ENCODE data around the gene BEND7.
A peak's percentile ranks its signal among the peaks of the same experiment; 100 is the strongest.

- peak in 1 of 3 donors; percentile 19 for TF ChIP-seq POLR2AphosphoS5 (IDR thresholded peaks at IDR 0.05)
- TF ChIP-seq POLR2A (IDR thresholded peaks at IDR 0.05) = no peak
- TF ChIP-seq CTCF (IDR thresholded peaks at IDR 0.05) = peak in 3 of 7 experiments; percentile 10 to 36 (median 11)
- TF ChIP-seq EP300 (IDR thresholded peaks at IDR 0.05) = no peak
Measured at GRCh38 chr10:13414855-13415254, 114.0 kb downstream of the BEND7 start.

Measured in stomach (tissue), 4 donors.